GM19328 (cell line): ENCODE data around the gene ELAVL4.

Source experiments
- ATAC-seq: cut with Tn5 transposase; IDR thresholded peaks from one replicate; pipeline ENCODE4 v1.9.1; 2021; ENCODE audit warnings: mild to moderate bottlenecking, moderate library complexity; ENCODE audit not compliant: unreplicated experiment

The ELAVL4 gene

GRCh38 chr1:50108497-50109059 lies at the start of gene ELAVL4:
ELAVL4 (plus strand) TSS chr1:50108920; CDS start chr1:50109190, 270 bp downstream.
- ATAC-seq, result no peak

DNA sequence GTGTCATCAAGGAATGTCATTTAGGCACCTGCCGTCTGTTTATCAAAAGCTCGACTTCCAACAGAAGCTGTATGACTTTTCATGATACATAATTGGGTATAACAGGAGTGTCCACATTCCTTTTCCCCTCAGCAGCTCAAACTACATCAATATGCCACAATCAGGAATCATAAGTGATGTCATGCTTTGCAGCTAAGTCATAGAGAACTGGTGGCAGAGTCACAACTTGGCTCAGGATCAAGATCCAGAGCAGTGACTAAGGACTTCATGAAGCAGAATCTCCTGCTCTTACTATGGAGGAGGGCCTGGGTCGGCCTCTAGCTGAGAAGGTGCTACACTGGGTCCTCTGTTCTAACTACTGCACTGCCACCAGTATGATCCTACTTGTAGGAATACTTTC lies 48.4 kb upstream of the ELAVL4 start:
- no peak for ATAC-seq

- ATAC-seq, result no peak
These were observed 41.9 kb upstream of the ELAVL4 start for GRCh38 chr1:50066806-50067205.

DNA sequence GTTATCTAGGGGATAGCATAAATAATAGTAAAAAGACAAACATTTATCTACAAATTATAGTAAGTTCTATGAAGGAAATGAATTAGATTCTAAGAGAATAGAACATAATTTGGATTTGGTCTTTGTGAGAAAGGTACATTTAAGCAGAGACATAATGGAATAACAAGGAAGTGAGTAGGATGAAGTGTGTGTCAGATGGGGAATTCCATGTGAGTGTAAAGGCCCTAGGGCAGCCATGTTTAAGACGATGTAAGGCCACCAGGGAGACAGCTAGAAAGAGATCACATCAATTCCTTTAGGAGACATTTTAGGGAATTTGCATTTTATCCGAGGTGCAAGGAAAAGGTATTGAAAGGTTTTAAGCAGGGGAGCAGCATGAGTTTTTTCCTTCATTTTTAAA lies 33.8 kb upstream of the ELAVL4 start:
- no peak for ATAC-seq

- no peak for ATAC-seq
These were observed 31.4 kb upstream of the ELAVL4 start for GRCh38 chr1:50077273-50077672.

- ATAC-seq, result no peak
These were observed 27.7 kb upstream of the ELAVL4 start for GRCh38 chr1:50080904-50081586.

- no peak for ATAC-seq
These were observed 24.3 kb upstream of the ELAVL4 start for GRCh38 chr1:50084389-50084788.

GRCh38 chr1:50091068-50091467 lies 17.7 kb upstream of the ELAVL4 start:
- no peak for ATAC-seq

DNA sequence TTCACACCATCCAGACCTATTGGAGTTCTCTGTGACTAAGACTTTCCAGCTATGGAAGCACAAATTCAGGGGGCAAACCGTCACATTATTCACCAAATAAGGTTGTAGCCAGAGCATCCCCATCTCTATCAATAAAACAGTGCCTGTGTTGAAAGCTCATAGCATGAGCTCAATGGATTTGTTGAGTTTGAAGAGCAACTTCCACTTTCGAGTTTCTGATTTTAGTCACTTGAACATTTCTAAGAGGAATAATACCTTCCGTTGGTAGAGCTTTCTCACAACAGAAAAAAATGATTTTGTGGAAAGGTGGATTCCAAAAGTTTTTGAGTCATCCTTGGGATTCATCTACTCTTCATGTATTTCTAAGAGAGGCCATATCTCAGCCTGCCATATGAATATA lies 13.0 kb upstream of the ELAVL4 start:
- ATAC-seq, result no peak

DNA sequence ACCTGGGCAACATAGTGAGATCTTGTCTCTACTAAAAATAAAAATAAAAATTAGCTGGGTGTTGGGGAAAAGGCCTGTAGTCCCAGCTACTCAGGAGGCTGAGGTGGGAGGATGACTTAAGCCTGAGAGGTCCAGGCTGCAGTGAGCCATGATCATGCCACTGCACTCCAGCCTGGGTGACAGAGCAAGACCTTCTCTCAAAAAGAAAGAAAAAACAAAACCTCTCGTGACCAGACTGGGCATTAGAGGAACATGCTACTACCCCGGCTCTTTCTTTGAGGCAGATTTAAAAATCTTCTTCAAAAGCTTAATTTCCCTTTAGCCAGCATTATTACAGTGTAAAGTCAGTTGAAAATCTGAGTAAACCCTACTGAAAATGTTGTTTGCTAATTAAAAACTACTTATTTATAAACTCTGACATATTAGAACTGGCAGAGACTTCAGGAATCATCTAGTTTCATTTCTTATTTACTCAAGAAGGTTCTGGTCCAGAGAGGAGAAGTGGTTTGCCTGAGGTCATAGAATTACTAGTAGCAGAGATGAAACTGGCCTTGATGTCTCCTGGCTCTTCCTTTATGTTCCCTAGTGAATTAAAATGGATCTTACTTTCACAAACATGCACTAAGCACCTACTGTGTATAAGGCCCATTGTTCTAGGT lies 11.6 kb upstream of the ELAVL4 start:
- ATAC-seq, result no peak

- ATAC-seq, result no peak
These were observed 10.9 kb upstream of the ELAVL4 start for GRCh38 chr1:50097791-50098190.

DNA sequence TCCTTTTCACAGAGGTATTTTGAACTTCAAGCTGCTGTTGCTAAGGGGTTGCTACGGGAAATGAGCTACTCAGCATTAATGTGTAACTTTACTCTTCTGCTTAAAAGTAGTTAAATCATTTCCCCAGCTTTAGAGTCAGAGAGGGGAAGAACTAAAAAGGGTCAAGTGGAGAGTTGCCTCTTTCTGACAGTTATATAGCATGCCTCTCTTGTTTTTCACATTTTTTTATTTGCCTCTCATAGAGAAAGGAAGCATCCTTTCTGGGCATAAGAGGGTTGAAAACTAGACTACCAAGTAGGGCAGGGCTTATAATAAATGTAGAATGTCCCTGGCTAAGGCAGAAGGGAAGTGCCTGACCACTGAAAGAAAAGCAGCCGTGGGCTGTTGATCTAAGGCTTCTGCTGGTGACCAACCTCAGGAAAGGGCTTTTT lies 10.1 kb upstream of the ELAVL4 start:
- ATAC-seq, result no peak

- ATAC-seq, result no peak
These were observed 9.1 kb upstream of the ELAVL4 start for GRCh38 chr1:50099654-50100053.

- ATAC-seq, result no peak
These were observed 5.1 kb upstream of the ELAVL4 start for GRCh38 chr1:50103615-50104081.

GRCh38 chr1:50105433-50105832 lies 3.3 kb upstream of the ELAVL4 start:
- ATAC-seq, result no peak

GRCh38 chr1:50106095-50106761 lies 2.5 kb upstream of the ELAVL4 start:
- ATAC-seq, result no peak

DNA sequence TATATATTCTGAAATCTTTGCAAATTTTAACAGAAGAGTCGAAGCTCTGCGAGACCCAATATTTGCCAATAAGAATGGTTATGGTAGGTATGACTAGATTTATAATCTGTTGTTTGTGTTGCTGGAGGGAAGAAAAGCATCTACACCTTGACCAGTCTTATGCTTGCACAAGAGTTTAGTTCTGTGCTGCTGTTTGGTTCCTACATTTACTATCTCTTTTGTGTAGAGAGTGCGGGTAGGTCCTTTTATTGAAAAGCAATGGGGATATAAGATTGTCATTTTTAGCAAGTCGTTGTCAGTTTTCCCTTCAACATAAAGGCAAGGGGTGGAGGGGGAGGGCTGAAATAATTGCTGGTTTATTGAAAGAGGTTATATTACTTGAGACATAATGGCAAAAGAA lies 396 bp downstream of the ELAVL4 start:
- ATAC-seq, result no peak

DNA sequence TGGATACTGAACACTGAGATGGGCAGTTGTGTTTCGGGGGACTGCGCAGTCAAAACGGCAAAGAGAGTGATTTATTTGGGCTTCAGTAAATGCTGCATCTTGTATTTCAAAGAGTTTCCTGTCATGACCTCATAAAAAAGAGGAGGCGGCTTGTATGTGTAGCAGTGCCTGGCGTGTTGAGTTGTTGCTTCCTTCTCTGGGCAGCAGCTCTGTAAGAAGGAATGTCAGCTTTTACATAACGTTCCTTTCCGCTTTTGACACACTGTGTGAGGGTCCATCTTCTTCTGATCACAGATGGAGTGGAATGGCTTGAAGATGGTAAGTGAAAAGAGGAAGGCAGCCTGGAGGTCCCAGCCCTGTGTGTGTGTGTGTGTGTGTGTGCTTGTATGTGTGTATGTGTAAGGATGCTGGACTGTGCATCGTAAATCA lies 941 bp downstream of the ELAVL4 start:
- ATAC-seq, result no peak

GRCh38 chr1:50110151-50110550 lies 1.4 kb downstream of the ELAVL4 start:
- no peak for ATAC-seq

DNA sequence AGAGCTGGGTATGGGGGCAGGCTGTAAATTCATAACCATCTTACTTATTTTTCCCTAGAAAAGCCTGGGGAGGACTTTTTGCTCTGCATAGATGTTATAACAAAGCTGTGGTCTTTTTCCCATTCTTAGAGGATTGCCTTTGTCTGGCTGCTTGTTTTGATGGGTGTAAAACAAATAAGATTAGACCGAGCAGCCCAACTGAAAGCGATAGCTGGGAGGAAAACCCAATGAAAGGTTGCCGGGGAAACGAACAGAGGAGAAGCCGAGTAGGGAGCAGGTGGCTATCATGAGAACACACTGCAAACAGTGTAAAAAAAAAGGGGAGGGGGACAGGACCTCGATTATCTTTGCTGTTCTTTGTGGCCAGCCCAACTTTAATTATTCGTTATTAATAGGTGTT lies 1.9 kb downstream of the ELAVL4 start:
- ATAC-seq, result no peak

DNA sequence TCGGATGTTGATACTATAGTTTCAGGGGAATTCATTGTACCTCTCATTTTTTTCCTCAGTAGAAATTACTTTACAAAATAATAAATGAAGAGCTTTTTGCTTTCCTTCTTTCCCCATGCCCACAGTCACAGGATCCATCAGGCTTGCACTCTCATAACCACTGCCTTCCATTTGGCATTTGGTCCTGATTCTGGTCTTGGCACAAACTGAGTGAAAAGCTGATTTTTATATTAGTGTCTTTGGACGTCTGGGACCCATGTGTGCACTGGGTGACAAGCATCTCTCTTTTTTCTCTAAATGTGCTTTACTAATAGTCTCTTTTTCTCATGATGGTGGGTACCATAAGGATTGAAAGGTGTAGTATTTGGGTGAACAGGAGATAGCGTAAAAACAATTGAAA lies 2.8 kb downstream of the ELAVL4 start:
- ATAC-seq, result no peak

DNA sequence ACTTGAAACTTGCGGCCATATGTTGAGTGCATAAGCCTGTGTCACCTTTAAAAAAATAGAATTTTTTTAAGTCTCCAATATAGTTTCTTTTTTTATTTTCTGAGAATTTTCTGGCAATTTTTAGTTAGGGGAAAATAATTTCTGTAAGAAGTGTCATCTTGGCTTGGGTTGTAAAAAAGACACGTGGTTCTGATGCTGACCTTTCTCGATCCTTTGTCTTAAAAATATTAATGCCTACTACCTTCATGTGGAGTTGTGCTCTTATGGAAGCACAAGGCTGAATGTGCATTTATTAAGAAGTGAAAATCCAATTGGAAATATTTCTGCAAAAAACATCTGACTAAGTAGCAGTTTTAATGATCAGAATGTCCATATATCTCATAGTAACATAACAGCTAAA lies 3.5 kb downstream of the ELAVL4 start:
- no peak for ATAC-seq
